NCI-H1105 (cell line): ENCODE results near the gene FSCN2.
A peak's percentile ranks its signal among the peaks of the same experiment; 100 is the strongest.
"Not testable (repeated sequence)": the region's sequence is repeated elsewhere in the genome, so short reads cannot be mapped to it uniquely, and the experiment has no call there.

ENCODE experiments used
- DNase-seq: peaks from one replicate; lab custom pipeline; 2025; lab: John Stamatoyannopoulos, UW

The FSCN2 gene

DNA sequence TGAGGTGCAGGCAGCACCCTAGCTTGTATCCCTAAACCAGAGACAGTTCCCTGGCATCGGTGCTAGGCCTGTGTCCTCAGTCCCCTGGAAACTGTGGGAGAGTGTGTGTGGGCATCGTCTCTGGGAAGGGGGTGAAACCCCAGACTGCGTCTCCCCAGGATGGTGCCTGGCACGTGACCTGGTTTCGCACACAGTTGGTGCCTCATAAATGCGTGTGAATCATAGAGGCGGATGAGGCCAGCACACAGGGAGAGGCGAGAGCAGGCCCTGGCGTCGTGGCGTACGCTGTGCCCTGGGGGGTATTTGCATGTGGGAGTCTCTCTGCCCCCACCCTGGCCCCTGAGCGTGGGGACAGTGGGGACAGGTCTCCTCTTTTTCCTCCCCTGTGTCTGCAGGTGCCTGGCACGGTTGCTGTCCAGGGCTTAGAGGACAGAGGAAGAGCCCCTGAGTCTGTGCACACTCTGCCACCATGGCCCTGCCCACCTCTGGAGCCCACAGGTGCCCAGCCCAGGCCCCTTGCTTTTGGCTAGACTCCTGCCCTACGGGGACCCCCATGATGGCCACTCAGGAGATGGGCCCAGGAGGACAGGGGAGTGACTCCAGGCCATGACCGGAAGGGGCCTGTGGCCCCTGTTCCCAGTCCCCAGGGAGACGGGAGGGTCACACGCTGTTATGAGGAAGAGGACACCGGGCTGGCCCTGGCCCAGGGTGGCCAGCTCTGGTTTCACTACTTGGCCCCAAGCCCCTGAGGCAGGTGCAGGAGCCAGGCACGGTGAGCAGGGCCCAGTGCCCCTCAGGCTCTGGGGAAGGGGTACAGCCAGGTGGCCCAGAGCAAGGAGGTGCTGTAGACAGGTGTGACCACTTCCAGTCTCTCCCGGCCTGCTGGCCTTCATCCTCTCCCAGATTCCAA, 1.3 kb upstream of the FSCN2 start:
- DNase-seq = no peak

DNA sequence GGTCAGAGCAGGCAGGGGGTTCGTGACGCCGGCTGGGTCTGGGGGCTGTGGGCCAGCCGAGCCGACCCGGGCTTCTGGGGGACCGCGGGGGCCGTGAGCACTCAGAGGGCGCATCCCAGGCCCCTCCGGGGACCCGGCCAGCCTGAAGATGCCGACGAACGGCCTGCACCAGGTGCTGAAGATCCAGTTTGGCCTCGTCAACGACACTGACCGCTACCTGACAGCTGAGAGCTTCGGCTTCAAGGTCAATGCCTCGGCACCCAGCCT, 140 bp downstream of the FSCN2 start:
- no peak for DNase-seq

DNA sequence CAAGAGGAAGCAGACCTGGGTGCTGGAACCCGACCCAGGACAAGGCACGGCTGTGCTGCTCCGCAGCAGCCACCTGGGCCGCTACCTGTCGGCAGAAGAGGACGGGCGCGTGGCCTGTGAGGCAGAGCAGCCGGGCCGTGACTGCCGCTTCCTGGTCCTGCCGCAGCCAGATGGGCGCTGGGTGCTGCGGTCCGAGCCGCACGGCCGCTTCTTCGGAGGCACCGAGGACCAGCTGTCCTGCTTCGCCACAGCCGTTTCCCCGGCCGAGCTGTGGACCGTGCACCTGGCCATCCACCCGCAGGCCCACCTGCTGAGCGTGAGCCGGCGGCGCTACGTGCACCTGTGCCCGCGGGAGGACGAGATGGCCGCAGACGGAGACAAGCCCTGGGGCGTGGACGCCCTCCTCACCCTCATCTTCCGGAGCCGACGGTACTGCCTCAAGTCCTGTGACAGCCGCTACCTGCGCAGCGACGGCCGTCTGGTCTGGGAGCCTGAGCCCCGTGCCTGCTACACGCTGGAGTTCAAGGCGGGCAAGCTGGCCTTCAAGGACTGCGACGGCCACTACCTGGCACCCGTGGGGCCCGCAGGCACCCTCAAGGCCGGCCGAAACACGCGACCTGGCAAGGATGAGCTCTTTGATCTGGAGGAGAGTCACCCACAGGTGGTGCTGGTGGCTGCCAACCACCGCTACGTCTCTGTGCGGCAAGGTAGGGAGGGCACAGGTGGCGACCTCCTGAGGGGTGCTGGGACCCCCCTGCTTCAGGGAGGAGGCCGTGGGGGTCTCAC, 667 bp downstream of the FSCN2 start:
- no peak for DNase-seq

DNA sequence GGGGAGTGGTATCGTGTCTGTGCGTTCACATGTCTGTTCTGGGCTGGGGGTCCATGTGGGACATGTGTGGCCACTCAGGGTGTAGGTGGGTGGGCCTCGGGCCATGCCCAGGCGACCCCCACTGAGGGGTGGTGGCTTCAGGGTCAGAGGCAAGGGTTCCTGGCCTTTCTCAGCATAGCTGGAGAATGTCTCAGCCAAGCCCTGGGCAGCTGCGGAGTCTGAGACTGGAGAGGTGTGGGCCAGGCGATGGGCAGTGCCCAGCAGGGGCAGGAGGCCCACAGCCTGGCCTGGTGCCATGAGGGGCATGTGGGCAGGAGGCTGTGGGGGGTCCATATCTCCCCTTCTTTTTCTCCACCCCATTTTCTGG, 1.2 kb downstream of the FSCN2 start:
- no peak for DNase-seq

DNA sequence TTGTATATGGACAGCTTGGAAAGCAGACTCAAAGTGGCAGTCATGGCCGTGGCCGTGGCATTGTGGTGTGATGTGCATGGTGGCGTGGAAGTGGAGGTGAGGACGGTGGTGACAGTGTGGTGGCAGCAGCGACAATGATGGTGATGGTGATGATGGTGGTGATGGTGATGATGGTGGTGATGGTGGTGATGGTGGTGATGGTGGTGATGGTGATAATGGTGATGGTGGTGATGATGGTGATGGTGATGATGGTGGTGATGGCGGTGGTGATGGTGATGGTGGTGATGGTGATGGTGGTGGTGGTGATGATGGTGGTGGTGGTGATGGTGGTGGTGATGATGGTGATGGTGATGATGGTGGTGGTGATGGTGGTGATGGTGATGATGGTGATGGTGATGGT, 2.8 kb downstream of the FSCN2 start:
- not testable (repeated sequence) for DNase-seq

DNA sequence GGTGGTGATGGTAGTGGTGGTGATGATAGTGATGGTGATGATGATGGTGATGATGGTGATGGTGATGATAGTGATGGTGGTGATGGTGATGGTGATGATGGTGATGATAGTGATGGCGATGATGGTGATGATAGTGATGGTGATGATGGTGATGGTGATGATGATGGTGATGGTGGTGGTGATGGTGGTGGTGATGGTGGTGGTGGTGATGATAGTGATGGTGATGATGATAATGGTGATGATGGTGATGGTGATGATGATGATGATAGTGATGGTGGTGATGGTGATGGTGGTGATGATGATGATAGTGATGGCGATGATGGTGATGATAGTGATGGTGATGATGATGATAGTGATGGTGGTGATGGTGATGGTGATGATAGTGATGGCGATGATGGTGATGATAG, 3.8 kb downstream of the FSCN2 start:
- not testable (repeated sequence) for DNase-seq

DNA sequence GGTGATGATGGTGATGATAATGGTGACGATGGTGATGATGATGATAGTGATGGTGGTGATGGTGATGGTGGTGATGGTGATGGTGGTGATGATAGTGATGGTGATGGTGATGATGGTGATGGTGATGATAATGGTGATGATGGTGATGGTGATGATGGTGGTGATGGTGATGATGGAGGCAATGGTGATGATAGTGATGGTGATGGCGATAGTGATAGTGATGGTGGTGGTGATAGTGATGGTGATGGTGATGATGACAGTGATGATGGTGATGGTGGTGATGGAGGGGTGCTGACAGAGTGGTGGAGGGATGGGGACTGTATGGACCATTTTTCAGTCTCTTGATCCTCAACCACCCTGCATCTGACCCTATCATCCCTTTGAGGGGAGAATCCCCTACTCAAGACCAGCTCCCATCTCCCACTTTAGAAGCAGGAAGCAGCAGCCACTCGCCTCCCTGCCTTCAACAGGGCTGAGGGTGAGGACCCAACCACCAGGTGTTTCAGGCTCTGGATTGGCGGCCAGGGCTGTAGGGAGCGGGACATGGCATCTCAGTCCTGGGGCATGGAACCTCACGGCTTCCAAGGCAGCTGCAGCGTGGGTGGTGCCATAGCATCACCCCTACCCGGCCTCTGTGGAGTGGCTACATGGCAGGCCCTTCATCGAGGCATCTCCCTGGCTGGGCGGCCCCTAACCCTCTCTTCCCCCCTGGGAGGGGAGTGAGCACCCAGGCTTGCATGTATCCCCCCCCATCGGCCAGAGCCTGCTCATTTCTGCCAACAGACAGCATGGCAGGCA, 4.5 kb downstream of the FSCN2 start:
- DNase-seq = no peak

DNA sequence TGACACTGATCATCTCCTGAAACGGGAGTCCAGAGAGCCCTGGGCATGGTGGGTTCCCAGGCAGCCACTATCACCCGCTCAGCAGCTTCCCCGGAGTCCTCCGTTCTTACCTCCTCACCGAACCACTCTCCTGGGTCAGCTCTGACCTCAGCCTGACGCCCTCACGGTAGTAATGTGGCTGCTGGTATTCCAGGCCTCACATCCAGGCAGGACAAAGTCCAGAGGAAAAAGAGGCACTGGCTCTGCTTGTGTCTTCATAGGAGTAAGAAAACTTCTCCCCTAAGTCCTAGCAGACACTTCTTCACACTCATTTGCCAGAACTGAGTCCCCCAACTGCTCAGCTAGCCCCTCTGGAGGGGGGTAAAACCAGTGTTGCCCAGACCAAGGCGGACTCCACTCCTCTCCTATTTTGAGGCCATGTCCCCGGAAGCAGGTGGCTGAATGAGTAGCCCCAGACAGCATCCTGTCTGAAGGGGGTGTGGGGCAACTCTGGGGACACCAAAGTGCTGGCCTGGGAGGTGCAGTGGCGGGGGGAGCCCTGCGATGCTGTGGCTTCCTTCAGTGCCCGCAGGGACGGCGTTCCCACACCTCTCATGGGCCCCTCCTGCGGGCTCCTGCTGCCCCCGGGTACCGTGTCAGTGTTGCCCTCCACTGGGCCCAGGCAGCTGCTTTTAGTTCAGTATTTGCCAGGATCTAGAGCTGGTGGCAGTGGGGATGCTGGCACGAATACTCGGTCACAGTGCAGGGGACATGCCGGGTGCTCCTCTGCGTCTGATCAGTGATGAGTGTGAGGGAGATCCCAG, 5.4 kb downstream of the FSCN2 start:
- no peak for DNase-seq

DNA sequence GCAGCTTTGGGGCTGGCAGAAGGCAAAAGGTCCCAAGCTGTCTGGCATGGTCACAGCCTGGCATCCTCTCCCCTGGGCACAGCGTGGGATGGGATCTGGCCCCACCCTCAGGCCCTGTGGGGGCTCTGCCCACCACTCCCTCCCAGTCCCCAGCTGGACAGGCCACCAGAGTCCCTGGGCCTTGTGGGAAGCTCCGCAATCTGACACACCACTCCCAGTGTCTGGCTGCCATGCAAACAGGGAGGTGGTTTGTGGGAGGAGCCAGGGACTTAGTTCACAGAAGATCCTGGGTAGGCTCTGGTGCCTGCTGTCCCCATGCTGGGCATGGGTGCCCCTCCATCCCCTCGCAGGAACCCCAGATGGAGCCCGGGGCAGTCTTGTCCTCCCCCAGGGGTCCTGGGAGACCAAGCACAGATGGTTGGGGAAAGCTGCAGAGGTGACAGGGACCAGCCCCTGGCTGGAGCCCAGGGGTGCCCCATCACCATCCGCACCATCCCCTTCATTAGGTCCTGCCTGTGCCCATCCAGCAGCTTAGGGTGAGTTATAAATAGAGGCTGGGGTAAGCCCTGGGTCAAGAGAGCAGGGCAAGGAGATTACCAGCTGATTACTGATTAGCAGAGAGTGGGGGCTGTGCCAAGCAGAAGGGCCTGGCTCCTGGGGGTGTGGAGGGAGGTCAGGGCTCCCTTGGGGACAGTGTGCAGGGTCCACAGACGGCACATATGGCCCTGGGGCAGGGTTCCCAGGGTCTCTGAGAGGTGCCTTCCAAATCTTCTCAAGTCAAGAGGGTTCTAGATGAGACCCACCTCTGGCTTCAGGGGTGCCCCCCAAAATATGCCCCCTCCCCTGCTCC, 6.2 kb downstream of the FSCN2 start:
- DNase-seq = no peak

DNA sequence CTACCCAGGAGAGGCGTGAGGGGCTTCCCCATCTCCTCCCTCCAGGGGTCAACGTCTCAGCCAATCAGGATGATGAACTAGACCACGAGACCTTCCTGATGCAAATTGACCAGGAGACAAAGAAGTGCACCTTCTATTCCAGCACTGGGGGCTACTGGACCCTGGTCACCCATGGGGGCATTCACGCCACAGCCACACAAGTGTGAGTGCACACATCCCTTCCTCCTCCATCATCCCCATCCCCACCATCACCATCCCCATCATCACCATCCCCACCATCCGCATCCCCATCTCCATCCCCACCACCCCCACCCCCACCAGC, 6.8 kb downstream of the FSCN2 start:
- no peak for DNase-seq

DNA sequence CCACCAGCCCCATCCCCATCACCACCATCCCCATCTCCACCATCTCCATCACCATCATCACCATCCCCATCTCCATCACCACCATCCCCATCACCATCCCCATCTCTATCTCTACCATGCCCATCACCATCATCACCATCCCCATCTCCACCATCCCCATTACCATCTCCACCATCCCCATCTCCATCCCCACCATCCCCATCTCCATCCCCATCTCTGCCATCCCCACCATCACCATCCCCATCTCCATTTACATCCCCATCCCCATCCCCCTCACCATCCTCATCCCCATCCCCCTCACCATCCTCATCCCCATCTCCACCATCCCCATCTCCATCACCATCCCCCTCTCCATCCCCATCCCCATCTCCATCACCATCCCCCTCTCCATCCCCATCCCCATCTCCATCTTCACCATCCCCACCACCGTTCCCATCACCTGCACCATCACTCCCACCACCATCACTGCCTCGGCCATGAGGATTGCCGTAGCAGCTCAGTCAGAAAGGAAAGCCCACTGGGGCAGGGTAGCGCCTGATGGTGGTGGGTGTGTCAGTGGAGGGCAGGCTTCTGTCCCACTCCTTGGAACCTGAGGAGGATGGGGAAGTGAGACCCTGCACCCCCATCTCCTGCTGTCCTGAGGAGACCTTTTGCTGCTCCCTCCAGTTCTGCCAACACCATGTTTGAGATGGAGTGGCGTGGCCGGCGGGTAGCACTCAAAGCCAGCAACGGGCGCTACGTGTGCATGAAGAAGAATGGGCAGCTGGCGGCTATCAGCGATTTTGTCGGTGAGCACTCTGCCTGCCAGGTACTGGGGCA, 7.5 kb downstream of the FSCN2 start:
- DNase-seq = no peak

DNA sequence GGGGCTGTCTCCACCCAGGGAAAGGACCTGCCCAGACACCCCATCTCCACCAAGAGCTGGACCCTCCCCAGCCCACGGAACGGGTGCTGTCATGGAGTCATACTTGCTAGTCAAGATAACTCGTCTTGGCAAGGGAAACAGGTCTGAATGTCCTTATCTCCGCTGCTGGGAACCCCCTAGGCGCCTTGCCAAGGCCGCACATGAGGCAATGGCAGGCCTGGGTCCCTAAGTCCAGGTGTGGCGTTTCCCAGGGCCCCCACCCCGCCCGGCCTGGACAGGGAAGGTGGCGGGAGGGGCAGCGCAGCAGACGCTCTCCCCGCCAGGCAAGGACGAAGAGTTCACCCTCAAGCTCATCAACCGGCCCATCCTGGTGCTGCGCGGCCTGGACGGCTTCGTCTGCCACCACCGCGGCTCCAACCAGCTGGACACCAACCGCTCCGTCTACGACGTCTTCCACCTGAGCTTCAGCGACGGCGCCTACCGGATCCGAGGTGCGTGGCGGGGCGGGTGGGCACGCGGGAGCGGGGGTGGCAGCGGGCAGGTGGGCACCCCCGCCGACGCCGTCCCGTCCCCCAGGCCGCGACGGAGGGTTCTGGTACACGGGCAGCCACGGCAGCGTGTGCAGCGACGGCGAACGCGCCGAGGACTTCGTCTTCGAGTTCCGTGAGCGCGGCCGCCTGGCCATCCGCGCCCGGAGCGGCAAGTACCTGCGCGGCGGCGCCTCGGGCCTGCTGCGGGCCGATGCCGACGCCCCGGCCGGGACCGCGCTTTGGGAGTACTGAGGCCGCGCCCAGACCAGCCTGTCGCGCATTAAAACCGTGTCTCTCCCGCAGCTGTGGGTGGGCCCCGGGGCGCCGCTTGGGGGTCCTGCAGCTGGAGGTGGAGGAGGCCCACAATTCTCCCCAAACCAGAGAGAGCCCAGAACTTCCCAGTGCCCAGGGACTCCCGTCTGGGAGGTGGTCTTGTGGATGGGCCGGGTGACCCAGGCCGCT, 8.4 kb downstream of the FSCN2 start:
- no peak for DNase-seq

DNA sequence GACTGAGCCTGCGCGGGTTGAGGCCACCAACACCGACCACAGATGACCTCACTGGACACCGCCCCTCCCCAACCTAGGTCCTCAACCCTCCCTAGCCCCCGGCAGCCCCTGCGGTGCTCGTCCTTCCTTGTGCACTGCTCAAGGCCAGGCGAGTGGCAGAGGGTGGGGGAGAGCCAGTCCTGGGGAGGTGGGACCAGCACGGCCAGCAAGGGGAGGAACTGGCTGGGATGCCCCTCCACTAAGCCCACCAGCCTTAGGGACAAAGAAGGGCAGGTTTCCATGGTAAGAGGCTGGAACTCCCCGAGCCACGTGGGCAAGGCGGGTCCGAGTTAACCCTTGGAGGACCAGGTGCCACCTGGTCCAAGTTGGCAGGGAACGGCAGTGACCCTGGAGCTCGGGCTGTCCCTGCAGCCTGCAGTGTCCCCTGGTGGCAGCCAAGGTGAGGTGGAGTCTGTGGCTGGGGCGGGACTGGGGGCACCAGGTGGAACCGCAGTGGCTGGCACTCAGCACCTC, 9.2 kb downstream of the FSCN2 start:
- peak; percentile 83 for DNase-seq

DNA sequence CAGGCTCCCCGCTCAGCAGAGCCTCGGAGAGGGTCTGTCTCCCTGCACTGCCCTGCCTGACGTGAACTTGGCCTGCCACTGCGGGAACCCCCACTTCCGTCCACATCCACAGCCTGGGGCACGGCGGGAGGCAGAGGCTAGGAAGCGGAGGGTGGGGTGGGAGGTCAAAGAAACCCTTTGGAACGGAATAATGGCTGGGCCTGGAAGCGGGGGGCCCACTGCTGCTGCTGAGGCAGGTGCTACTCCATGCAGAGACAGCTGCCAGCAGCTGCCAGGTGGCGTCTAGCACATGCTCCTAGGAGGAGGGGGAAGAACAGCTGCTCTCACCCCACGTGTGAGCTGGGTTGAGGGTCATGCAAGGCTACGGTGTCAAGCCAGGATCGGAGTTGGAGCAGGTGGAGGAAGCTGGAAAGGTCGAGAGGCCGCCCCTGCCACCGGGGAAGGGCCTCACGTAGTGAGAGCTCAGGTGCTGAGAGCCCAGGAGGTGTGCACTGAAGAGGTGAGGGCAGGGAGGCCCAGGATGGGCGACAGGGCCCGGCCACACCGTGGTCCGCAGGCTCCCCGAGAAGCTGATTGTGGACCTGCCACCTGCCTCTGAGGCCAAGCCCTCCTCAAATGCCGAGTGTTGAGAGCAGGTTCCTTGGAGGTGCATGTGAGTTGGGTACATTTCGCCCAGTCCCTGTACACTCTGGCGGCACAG, 9.8 kb downstream of the FSCN2 start:
- DNase-seq = peak; percentile 94

DNA sequence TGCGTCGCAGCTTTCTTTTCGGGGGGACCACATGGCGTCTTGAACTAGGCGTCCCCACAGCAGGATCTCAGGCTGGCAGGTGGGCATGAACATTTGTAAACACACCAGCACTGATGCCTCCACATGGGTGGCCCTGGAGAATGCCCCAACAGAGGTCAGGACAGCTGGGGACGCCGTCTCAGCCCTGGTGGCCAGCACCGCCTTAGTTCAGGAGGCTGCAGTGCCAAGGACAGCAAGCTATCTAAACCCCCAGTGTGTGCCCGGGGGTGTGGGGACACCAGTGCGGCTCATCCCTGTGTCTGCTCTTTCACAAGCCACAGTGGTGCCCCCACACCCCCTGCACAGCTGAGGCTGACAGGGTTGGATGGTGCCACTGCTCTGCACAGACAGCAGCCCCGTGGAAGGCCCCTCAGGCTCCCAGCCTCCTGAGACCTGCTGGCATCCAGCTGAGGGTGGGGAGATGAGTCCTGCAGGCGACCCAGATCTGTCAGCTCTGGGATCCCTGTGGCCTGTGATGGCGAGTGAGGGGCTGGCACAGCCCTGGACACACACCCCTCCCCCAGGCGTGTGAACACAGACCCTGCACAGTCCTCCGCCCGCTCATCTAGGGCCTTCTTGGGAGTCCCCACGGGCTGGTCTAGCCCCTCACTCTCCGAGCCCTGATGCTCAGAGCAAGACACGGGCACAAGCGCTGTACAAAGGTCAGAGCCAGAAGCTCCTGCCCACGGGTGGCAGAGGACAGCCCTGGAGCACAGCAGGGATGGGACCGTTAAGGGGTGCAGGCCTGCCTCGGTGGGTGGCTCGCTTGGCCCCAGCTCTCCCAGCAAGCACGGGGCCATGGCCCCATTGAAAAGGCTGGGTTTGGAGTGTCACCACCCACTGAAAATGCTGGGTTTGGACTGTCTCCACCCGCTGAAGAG, 10.7 kb downstream of the FSCN2 start:
- no peak for DNase-seq

DNA sequence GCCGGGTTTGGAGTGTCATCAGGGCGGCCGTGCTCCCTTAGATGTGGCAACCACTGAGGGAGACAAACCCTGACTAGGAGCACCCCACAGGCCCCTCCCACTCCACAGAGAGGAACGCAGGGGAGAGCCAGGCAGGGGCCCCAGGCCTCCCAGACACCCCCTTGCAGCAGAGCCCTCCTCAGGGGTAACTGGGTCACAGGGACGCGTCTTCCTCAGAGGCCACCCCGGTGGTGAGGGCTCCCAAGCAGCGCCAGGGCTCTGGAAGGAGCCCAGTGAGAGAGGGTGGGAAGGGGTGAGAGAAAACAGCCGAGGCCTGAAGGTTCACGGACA, 11.4 kb downstream of the FSCN2 start:
- no peak for DNase-seq

DNA sequence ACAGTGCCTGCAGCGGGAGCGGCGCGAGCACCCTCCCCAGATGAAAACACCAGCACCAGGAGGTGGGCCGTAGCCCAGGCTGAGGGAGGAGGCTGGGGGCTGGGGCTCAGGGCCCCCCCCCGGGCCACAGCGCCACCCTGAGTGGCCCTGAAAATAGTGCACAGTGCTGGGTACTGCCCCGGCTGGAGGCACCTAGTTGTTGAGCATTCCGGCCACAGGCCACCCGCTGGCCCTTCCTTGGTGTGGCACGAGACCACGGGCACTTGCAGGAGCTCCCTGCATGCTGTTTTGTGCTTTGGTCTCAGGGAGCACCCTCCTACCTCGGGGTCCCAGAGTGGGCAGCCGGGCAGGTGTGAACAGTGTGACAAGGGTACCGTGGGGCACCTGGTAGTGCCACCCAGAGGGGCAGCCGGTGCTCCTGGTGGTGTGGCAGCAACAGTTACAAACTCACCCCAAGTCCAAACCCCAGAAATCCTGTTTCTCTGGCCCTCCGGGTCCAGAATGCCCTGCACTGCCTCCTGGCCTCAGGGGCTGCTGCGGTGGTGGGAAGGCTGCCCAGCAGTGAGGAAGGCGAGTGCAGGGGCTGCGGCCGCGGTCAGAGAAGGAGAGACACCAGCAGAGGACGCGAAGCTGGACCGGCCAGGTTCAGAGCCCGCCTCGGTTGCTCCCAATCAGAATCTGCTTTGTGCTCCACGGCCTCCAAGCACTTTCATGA, 11.9 kb downstream of the FSCN2 start:
- no peak for DNase-seq
